ENCODE results near the gene CDHR4. TPM values are rescaled to one million over a fixed set of nuclear protein-coding genes. Genes with fewer than 3 reads are reported as not detected.
A peak's percentile ranks its signal among the peaks of the same experiment; 100 is the strongest.
"Not testable (repeated sequence)": the region's sequence is repeated elsewhere in the genome, so short reads cannot be mapped to it uniquely, and the experiment has no call there.

The CDHR4 gene
- total and polyA plus RNA-seq, 2 experiments from 2014 or later: 0.57 TPM

GRCh38 chr3:49786357-49787181 lies 13.1 kb downstream of the CDHR4 start, which contains the start of gene IP6K1:
TSS of gene IP6K1 (minus strand) at chr3:49786542. CDS start at chr3:49748040, 38,502 bp downstream.
- Histone ChIP-seq H3K27ac (peak within 1 kb of the TSS; percentile 91), H3K9me2 (replicated peaks; ENCODE audit: insufficient read depth) (no peaks in the 10 kb centered on the region), H3K4me2 (peak within 1 kb of the TSS; percentile 81), H3K79me2 (peaks cover 46% of the 10 kb centered on the region), H2AFZ (peak within 1 kb of the TSS; percentile 80), H3K27me3 (no peaks in the 10 kb centered on the region), H3K36me3 (replicated peaks; ENCODE audit: insufficient read depth, low read depth) (no peaks in the 10 kb centered on the region), H3K9me3 (ENCODE audit: low read depth) (no peaks in the 10 kb centered on the region), H4K20me1 (ENCODE audit: insufficient read depth, poor library complexity, severe bottlenecking) (no peaks in the 10 kb centered on the region), H3K4me3 (peak within 1 kb of the TSS; percentile 76), H3K4me1 (ENCODE audit: insufficient read depth) (peaks cover 11% of the 10 kb centered on the region)
- TF ChIP-seq CTCF (IDR thresholded peaks at IDR 0.05; ENCODE audit: poor library complexity): no peak
- 12% methylated on average over 46 of the region's 55 CpGs for WGBS (ENCODE audit: low lambda C conversion rate, missing lambda C conversion rate)
- peak; percentile 100 for DNase-seq (ENCODE audit: low spot score)

- Histone ChIP-seq H3K36me3 (replicated peaks; ENCODE audit: insufficient read depth, low read depth) (no peaks in the 10 kb centered on the region), H3K4me3 (peak overlapping the region; percentile 76), H2AFZ (peak overlapping the region; percentile 38), H3K79me2 (peaks cover 53% of the 10 kb centered on the region), H3K9me3 (ENCODE audit: low read depth) (no peaks in the 10 kb centered on the region), H3K4me1 (ENCODE audit: insufficient read depth) (peaks cover 16% of the 10 kb centered on the region), H3K9me2 (replicated peaks; ENCODE audit: insufficient read depth) (no peaks in the 10 kb centered on the region), H3K4me2 (peak overlapping the region; percentile 81), H3K27me3 (no peaks in the 10 kb centered on the region), H4K20me1 (ENCODE audit: insufficient read depth, poor library complexity, severe bottlenecking) (peaks cover 1% of the 10 kb centered on the region), H3K27ac (peak overlapping the region; percentile 91)
- WGBS (ENCODE audit: low lambda C conversion rate, missing lambda C conversion rate): 6% methylated on average over 35 of the region's 50 CpGs
- DNase-seq (ENCODE audit: low spot score): peak; percentile 52
- TF ChIP-seq EZH2 (IDR thresholded peaks at IDR 0.05; ENCODE audit: borderline replicate concordance) (no peak), EZH2phosphoT487 (IDR thresholded peaks at IDR 0.05; ENCODE audit: low read depth, severe bottlenecking, unreplicated experiment) (no peak), CTCF (IDR thresholded peaks at IDR 0.05; ENCODE audit: poor library complexity) (no peak)
These were observed 13.9 kb downstream of the CDHR4 start for GRCh38 chr3:49785565-49786356.

GRCh38 chr3:49782277-49782676 lies 17.4 kb downstream of the CDHR4 start:
- not testable (repeated sequence) for H2AFZ ChIP-seq; H3K36me3 ChIP-seq (replicated peaks; ENCODE audit: insufficient read depth, low read depth); H3K27me3 ChIP-seq; DNase-seq (ENCODE audit: low spot score); H3K4me3 ChIP-seq; H3K9me3 ChIP-seq (ENCODE audit: low read depth); H3K4me2 ChIP-seq; H3K27ac ChIP-seq; H3K9me2 ChIP-seq (replicated peaks; ENCODE audit: insufficient read depth)
- Histone ChIP-seq H3K4me1 (ENCODE audit: insufficient read depth) (peaks cover 21% of the 10 kb centered on the region), H3K79me2 (peaks cover 88% of the 10 kb centered on the region), H4K20me1 (ENCODE audit: insufficient read depth, poor library complexity, severe bottlenecking) (peaks cover 22% of the 10 kb centered on the region)
- 93% methylated on average over 9 of the region's 9 CpGs for WGBS (ENCODE audit: low lambda C conversion rate, missing lambda C conversion rate)
